HG02981 (cell line): ENCODE measurements around the gene ADH1B.
"Not testable (repeated sequence)": the region's sequence is repeated elsewhere in the genome, so short reads cannot be mapped to it uniquely, and the experiment has no call there.

Experiments
- ATAC-seq: cut with Tn5 transposase; IDR thresholded peaks from one replicate; pipeline ENCODE4 v1.9.1; 2021; ENCODE audit warnings: mild to moderate bottlenecking, moderate library complexity; ENCODE audit not compliant: unreplicated experiment

Gene ADH1B

DNA sequence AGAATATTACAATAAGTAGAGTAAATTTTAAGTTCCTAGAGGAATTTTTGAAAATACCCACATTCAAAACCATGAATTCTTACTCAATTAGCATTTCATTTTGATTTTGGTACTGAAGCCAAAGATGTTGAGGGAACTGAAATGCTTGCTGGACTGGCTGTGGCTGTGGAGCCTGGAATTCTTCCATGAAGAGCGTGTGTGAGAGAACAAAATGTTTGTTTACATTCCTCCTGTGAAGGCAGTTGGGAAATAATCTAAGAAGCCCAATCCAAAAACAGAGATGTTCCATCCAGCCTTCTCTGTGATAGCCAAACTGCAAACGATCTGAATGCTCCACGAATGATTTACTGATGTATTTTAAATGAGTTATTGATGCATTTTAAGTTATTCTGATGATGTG lies 3.8 kb upstream of the ADH1B start:
- ATAC-seq = no peak

GRCh38 chr4:99324361-99324760 lies 3.2 kb upstream of the ADH1B start:
- ATAC-seq = no peak

DNA sequence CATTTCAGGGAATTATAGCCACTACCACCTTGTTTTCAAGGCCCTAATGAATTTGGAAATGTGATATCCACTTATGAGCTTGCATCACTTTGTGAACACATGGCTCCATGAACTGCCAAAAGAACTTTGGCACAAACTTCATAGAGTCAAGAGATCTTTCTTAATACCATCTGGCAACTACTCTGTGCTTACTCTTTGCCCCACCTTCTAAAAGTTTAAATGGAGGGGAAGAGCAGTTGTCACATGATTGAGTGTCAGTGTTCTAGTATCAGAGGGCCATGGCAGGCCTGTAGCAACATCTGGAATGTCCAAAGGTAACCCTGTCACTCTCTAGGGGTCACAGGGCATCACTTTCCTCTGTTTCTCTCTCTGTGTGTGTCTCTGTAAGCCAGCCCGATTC lies 2.6 kb upstream of the ADH1B start:
- ATAC-seq = no peak

- not testable (repeated sequence) for ATAC-seq
These were observed 3.4 kb downstream of the ADH1B start for GRCh38 chr4:99317811-99318210.

- no peak for ATAC-seq
These were observed 3.8 kb downstream of the ADH1B start for GRCh38 chr4:99317354-99317753.

DNA sequence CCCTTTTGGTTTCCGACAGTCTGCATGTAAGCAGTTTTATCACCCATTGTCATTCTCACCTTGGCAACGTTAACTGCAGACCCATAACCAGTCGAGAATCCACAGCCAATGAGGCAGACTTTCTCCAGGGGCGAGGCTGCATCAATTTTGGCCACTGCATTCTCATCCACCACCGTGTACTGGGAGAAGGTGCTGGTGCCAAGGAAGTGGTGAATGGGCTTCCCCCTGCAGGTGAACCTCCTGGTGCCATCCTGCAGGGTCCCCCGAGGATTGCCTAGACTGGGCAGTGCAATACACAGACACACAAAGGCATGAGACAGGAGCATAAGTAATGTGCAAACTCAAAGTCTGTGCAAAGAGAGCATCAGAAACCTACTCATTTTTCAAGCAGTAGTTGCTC lies 5.4 kb downstream of the ADH1B start:
- ATAC-seq = no peak

- ATAC-seq = no peak
These were observed 7.0 kb downstream of the ADH1B start for GRCh38 chr4:99314211-99314610.

DNA sequence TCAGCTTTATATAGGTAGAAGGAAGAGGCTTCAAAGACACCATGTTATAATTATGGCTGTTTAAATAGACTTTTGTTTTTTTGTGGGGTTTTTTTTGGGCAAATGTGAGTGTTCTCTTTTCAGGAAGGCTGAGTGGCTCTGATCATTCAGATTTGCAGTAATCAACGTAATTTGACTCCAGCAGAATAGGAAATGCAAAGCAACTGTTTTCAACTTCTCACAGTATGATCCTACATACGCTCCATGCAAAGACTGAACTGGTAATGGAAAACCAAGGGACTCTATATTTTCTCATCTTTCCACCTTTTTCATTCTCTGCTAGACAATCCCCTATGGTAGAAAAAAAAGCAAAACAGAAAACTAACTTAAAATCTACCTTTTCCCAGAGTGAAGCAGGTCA lies 10.8 kb downstream of the ADH1B start:
- no peak for ATAC-seq

DNA sequence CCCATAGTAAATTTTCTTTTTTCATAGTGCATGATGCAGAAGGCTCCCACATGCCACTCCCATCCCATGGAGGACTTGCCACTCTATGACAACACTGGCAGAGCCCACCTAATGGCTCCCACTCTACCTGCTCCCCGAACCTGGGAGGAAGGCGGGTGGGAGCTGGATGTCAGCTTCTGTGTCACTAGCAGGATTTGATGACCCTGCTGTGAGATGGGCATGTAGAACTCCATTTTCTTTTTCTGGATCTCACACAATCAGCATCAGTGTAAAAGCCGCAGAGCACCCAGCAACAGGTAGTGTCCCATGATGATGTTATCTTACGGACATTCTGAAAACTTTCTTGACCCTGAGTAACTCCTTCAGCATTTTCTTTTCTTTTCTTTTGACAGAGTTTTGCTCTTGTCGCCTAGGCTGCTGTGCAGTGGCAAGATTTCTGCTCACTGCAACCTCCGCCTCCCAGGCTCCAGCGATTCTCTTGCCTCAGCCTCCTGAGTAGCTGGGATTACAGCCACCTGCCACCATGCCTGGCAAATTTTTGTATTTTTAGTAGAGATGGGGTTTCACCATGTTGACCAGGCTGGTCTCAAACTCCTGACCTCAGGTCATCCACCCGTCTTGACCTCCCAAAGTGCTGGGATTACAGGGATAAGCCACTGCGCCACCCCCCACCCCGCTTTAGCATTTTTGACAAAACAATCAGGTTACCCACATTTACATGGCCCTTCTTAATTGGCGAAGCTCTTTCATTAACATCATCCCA lies 15.4 kb downstream of the ADH1B start:
- no peak for ATAC-seq

GRCh38 chr4:99301376-99302164 lies 19.6 kb downstream of the ADH1B start:
- no peak for ATAC-seq

DNA sequence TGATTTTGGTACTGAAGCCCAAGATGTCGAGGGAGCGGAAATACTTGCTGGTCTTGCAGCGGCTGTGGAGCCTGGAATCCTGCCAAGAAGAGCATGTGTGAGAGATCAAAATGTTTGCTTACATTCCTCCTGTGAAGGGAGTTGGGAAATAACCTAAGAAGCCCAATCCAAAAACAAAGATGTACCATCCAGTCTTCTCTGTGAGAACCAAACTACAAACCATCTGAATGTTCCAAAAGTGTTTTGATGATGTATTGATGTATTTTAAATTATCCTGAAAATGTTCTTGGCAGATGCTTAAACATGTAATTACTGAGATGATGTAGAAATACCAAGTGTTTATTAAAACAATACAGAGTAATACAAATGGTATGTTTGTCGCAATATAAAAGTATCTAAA lies 20.3 kb downstream of the ADH1B start:
- no peak for ATAC-seq

- ATAC-seq = no peak
These were observed 27.8 kb downstream of the ADH1B start for GRCh38 chr4:99293357-99293756.

DNA sequence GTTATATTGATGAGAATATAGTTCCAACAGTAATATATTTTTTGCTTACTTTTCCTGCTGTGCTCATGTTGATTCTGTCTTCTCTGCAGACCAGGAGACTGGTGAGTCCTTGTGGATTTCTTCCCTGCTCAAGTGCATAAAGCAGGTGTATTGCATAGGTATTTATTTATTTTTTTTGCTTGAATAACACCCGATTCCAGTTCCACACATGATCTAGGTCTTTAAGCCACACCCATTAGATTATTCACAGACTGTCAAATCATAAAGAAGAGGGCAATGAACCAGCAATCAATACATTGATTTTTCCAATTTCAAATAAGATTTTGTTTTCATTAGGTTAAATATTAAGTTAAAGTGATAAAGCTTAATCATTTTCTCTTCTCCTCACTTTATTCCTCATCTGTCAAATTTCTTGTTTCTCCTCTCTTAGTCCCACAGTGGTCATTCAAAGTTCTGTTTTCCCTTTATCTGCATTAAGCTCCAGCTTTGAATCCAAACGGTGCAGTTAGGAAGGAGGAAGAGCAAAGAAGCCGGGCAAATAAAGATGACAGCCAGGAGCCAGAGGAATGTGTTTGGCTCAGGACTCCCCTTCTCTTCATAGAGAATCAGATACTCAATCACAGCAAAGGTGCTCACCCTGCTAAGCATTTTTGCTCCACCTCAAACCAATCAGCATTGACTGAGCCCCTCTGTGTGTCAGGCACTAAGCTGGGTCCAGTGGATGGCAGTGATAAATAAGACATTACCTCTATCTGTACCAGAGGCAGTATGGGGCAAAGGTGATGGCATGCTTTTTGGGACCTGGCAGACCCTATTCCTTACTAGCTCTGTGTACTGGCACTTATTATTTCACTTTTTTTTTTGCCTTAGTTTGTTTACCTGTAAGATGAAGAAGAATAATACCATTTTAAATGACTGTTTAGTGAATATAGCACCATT lies 30.1 kb downstream of the ADH1B start, which contains the start of gene ADH1A:
Gene ADH1A, minus strand, starts transcription at position 138 of the 939 bp plus-strand sequence. Its CDS starts 71 bp downstream, at position 67.
- no peak for ATAC-seq

GRCh38 chr4:99285387-99285786 lies 35.8 kb downstream of the ADH1B start:
- no peak for ATAC-seq

DNA sequence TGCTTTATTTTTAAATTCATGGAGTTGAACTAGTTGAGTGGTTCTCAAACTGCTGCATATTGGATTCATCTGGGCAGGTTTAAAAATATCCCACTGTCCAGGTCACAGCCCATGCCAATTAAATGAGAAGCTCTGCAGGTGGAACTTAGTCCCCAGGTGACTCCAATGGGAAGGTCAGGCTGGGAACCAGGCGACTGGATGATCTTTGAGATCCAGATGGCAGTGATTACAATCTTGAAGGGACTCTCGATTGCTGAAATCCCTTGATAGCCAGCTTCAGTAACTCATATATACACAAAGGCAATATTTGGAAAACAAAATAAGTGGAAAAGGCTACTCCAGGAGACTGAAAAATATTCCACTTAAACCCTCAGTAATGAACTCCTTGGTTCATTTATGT lies 38.5 kb downstream of the ADH1B start:
- no peak for ATAC-seq

GRCh38 chr4:99281261-99281660 lies 39.9 kb downstream of the ADH1B start:
- ATAC-seq = no peak

- ATAC-seq = no peak
These were observed 44.8 kb downstream of the ADH1B start for GRCh38 chr4:99276417-99276816.

- no peak for ATAC-seq
These were observed 45.3 kb downstream of the ADH1B start for GRCh38 chr4:99275885-99276284.

DNA sequence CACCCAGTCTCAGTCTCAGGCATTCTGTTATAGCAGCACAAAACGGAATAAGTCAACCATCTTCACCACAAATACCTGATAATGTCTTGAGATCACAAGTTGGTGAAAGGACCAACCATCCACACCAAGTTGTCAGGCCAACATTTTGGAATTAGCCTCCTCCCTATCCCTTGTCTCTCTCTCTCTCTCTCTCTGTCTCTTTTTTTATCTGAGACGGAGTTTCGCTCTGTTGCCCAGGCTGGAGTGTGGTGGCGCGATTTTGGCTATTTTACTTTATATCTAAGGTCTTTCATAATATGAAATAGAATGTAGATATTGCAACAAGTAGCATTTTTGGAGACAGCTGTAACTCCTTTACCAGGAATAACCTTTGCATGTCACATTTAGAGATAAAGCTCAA lies 46.2 kb downstream of the ADH1B start:
- ATAC-seq = no peak

- no peak for ATAC-seq
These were observed 47.5 kb downstream of the ADH1B start for GRCh38 chr4:99273704-99274103.

DNA sequence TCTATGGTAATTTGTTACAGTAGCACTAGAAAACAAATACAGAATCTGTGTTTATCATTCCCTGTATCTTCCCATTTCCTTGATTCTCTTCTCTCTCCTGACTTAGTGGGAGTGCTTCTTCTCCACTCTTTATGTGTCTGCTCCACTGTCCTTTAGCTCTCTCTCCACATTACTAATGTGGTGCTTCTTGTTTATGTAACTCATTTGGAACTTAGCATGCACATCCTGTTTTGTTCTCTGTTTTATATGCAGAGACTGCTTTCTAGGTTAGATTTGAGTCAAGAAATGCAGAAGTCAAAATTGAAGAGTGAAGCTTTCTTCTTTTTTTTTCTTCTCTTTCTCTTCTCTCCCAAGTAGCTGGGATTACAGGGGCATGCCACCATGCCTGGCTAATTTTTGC lies 56.3 kb downstream of the ADH1B start:
- ATAC-seq = no peak
